Common myeloid progenitor, CD34-positive (primary cell): ENCODE data around the gene FAM237B.

ENCODE experiments used
- CTCF ChIA-PET: fragments of 350-600 bp; sonication (Branson Sonifier 250); formaldehyde crosslinking; loops from one replicate; lab custom pipeline; 2021; ENCODE audit warnings: antibody characterized with exemption; lab: Charles Lee
- POLR2A ChIA-PET: fragments of 350-600 bp; sonication (Branson Sonifier 250); formaldehyde crosslinking; loops from one replicate; lab custom pipeline; 2021; ENCODE audit warnings: antibody characterized with exemption; lab: Charles Lee
- DNase-seq, 3 donors: peaks; one replicate each; pipeline versions ENCODE4 v3.0.0 to v3.0.0-alpha.2; 2013
- H3K27ac ChIP-seq, 2 experiments: 1 replicate in 1 of 2; 2 replicates in 1 of 2; pipeline ENCODE4 v1.7.0; 2013; ENCODE audit warnings: inconsistent platforms in 2 of 2, low read length in 2 of 2, mild to moderate bottlenecking in 2 of 2, low read depth in 1 of 2, moderate library complexity in 1 of 2; ENCODE audit not compliant: severe bottlenecking in 2 of 2, insufficient read depth in 1 of 2, poor library complexity in 1 of 2
- H3K27me3 ChIP-seq, 5 experiments: replicated peaks in 2 of 5; 1 replicate in 3 of 5; 2 replicates in 2 of 5; pipeline versions ENCODE4 v1.6.1 to v1.7.0; 2013; ENCODE audit warnings: low read length in 4 of 5, mild to moderate bottlenecking in 2 of 5, moderate library complexity in 2 of 5, inconsistent platforms in 1 of 5; ENCODE audit not compliant: insufficient read depth in 5 of 5, control insufficient read depth in 4 of 5
- H3K36me3 ChIP-seq, 4 experiments: 1 replicate in 2 of 4; 2 replicates in 2 of 4; pipeline versions ENCODE4 v1.6.1 to v1.7.0; 2013; ENCODE audit warnings: low read length in 3 of 4, control low read depth in 1 of 4, mild to moderate bottlenecking in 1 of 4; ENCODE audit not compliant: control insufficient read depth in 4 of 4, insufficient read depth in 4 of 4
- H3K4me1 ChIP-seq, 4 experiments: 1 replicate in 3 of 4; 2 replicates in 1 of 4; pipeline versions ENCODE4 v1.6.1 to v1.7.1; 2013; ENCODE audit warnings: low read length in 3 of 4, mild to moderate bottlenecking in 3 of 4, control low read depth in 1 of 4, inconsistent platforms in 1 of 4, moderate library complexity in 1 of 4; ENCODE audit not compliant: control insufficient read depth in 4 of 4, insufficient read depth in 4 of 4; ENCODE audit errors: control extremely low read depth in 1 of 4
- H3K4me3 ChIP-seq, 7 experiments: 1 replicate in 4 of 7; 2 replicates in 3 of 7; pipeline versions ENCODE4 v1.5.1 to v1.7.0; 2013; ENCODE audit warnings: mild to moderate bottlenecking in 7 of 7, low read length in 6 of 7, moderate library complexity in 6 of 7, inconsistent platforms in 2 of 7, low read depth in 2 of 7, control low read depth in 1 of 7; ENCODE audit not compliant: insufficient read depth in 4 of 7, control insufficient read depth in 1 of 7; ENCODE audit errors: extremely low read depth in 1 of 7
- H3K9me3 ChIP-seq, 5 experiments: 1 replicate in 4 of 5; 2 replicates in 1 of 5; pipeline versions ENCODE4 v1.6.1 to v1.7.1; 2013; ENCODE audit warnings: low read length in 4 of 5, mild to moderate bottlenecking in 2 of 5, inconsistent platforms in 1 of 5, low read depth in 1 of 5, moderate library complexity in 1 of 5; ENCODE audit not compliant: control insufficient read depth in 4 of 5, insufficient read depth in 2 of 5; ENCODE audit errors: control extremely low read depth in 1 of 5
- WGBS: methylation state at CpG from one replicate; pipeline ENCODE4 v1.1.5; 2013; ENCODE audit not compliant: insufficient coverage; 5-methylcytosine and 5-hydroxymethylcytosine counted together

The FAM237B gene

DNA sequence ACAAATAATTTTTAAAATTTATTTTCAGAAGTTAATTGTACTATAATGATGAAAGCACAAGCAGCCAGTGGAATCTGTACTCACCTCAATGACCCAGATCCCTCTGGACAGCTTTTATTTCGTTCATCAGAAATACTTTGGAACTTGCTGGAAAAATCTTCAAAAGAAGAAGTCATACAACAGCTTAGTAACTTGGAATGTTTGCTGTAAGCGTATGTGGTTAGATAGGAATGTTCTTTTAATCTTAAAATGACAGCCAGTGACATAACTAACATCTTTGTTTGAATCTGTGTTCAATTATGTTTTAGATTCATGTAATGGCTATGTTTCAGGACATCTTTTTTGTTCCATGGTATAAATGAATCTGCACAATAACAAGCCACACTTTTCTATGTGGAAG is 49.4 kb downstream of the FAM237B start:
- CTCF ChIA-PET: no interaction called here
- Histone ChIP-seq H3K27me3 (peaks cover 0 to 4% (median 0%) of the 10 kb centered on the region in 5 experiments), H3K4me1 (no peaks in the 10 kb centered on the region), H3K4me3 (no peak overlapping the region), H3K27ac (no peak overlapping the region), H3K36me3 (no peaks in the 10 kb centered on the region), H3K9me3 (no peaks in the 10 kb centered on the region)
- POLR2A ChIA-PET: no interaction called here
- DNase-seq: no peak
- WGBS: no CpG with 5 or more reads among the region's 2 CpGs

DNA sequence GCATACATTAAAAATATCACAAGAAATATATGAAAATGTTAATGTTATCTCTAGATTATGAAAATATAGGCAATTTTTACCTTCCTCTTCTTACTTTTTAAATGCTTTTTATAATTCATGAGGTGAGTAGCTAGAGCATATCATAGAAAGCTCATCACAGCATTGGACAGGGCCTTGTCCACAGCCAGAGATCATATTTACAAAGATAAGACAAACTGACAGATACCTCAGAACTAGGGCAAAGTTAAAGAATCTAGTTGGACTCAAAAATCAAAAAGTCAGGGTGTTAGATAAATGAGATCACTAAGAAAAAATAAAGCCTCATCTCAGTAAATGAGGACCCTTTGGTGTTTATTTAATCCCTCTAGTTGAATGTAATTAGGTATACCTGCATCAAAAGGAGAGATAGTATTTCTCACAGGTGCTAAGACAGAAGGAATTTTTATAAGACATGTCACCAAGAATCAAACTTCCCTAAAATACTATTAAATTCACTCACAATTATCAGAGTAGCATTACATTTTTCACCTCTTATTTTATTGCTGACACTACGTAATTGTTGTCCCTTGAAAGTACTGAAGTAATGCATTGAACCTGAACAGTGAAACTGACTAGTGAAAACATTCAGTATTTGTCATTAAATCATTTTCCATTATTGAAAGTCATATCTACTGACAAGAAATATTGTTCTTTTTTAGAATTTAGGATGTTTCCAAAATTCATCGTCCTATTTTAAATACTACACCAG is 50.5 kb downstream of the FAM237B start:
- no peak overlapping the region for H3K27ac ChIP-seq
- H3K4me1 ChIP-seq: no peaks in the 10 kb centered on the region
- no peak overlapping the region for H3K4me3 ChIP-seq
- ChIA-PET CTCF (interaction anchor here (0.6 kb wide), 1 partner anchor 106 kb away, joined by 3 read pairs; no protein-coding TSS in a partner anchor), POLR2A (no interaction called here)
- no peak for DNase-seq
- peaks cover 0 to 4% (median 0%) of the 10 kb centered on the region in 5 experiments for H3K27me3 ChIP-seq
- no peaks in the 10 kb centered on the region for H3K36me3 ChIP-seq
- no CpG with 5 or more reads among the region's 2 CpGs for WGBS
- no peaks in the 10 kb centered on the region for H3K9me3 ChIP-seq

DNA sequence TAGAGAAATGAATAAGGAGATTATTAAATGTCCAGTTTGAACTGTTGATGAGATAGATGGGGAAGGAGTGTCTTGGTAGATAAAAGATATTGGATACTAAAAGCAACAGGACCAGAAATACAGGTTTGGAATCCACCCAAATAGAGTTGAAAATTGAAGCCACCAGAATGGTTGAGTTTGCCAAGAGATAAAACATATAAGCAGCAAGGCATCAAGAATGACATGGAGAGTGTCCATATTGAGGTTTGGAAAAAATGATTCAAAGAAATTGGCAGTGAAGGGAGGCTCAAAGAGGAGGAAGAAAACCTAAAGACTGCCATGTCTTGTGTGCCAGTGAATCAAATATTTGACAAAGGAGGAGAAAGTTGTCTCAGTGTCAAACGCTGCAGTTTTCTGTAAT is 51.9 kb downstream of the FAM237B start:
- CTCF ChIA-PET: interaction anchor here (1.3 kb wide), 1 partner anchor 10 kb away, joined by 4 read pairs; no protein-coding TSS in a partner anchor
- 89% methylated on average over 1 of the region's 1 CpG for WGBS
- H3K4me3 ChIP-seq: no peak overlapping the region
- no peak overlapping the region for H3K27ac ChIP-seq
- peaks cover 0 to 4% (median 0%) of the 10 kb centered on the region in 5 experiments for H3K27me3 ChIP-seq
- DNase-seq: no peak
- no peaks in the 10 kb centered on the region for H3K9me3 ChIP-seq
- no peaks in the 10 kb centered on the region for H3K4me1 ChIP-seq
- POLR2A ChIA-PET: no interaction called here
- no peaks in the 10 kb centered on the region for H3K36me3 ChIP-seq

DNA sequence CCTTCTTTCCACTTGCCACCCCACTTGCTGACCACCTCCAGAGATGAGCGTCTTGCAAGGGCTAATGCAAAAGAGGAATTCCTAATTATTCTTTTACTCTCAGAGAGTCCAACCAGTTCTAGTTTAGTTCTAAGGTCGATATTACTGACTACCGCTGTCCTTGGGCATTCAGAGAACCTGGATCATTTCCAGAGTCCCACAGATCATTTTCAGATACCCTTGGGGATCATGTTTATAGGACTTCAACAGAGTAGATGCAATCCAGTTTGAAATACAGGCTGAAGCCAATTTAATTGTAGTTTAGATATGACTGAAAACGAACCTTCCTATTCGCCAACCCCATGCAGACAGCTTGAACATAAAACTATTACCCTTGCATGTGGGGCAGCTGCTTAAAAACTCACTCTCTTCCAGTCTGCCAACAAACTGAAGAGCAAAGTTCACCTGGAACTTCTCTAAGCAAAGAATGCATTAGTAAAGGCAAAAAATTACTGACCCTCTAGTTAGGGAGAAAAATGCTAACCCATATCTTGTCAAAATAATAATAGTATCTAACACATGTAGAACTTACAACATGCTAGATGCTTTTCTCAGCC is 53.7 kb downstream of the FAM237B start:
- H3K9me3 ChIP-seq: no peaks in the 10 kb centered on the region
- ChIA-PET CTCF (interaction anchor here (1.0 to 1.3 kb wide), 2 partner anchors 10 to 31 kb away, joined by 4 read pairs; no protein-coding TSS in a partner anchor), POLR2A (no interaction called here)
- peaks cover 0 to 4% (median 0%) of the 10 kb centered on the region in 5 experiments for H3K27me3 ChIP-seq
- 97% methylated on average over 3 of the region's 5 CpGs for WGBS
- H3K27ac ChIP-seq: no peak overlapping the region
- no peaks in the 10 kb centered on the region for H3K4me1 ChIP-seq
- DNase-seq: no peak
- no peaks in the 10 kb centered on the region for H3K36me3 ChIP-seq
- no peak overlapping the region for H3K4me3 ChIP-seq

DNA sequence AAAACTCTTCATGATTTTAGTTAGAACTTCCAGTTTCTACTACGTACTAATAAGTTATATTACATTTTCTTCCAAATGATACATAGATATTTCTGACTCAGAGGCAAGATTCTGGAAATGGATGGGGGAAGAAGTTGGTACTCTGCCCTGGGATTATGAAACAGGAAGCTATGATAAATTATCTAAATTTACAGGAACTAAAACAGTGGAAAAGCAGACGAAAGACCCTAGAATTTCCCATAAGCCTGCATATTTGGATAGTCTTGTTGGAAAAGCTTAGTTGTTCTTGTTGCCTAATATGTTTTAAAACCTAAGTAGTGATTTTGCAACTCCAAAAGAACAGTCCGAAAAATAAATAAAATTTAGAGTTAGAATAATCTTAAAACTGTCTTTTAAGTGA is 54.3 kb downstream of the FAM237B start:
- 33% methylated on average over 1 of the region's 3 CpGs for WGBS

More for the DNA sequence above, 54.3 kb downstream of the FAM237B start:
- no peaks in the 10 kb centered on the region for H3K36me3 ChIP-seq
- no peak overlapping the region for H3K4me3 ChIP-seq
- no peaks in the 10 kb centered on the region for H3K4me1 ChIP-seq
- no peak overlapping the region for H3K27ac ChIP-seq
- ChIA-PET CTCF (interaction anchor here (1.0 to 1.3 kb wide), 2 partner anchors 11 to 31 kb away, joined by 4 read pairs; no protein-coding TSS in a partner anchor), POLR2A (no interaction called here)
- DNase-seq: no peak
- H3K9me3 ChIP-seq: no peaks in the 10 kb centered on the region
- H3K27me3 ChIP-seq: peaks cover 0 to 4% (median 0%) of the 10 kb centered on the region in 5 experiments
